Stimulated activated CD4-positive, alpha-beta T cell treated with anti-CD3 and anti-CD28 coated beads, Interleukin-12 subunit alpha, Interleukin-12 subunit beta, amount 100 ng/mL, for 48 hours (primary cell): ENCODE measurements around the gene BRD4.

Experiments
- DNase-seq, 3 donors: peaks; one replicate each; pipeline ENCODE4 v3.0.0-alpha.2; 2020; ENCODE audit warnings: low read depth in 2 of 3, low spot score in 1 of 3

BRD4 gene

DNA sequence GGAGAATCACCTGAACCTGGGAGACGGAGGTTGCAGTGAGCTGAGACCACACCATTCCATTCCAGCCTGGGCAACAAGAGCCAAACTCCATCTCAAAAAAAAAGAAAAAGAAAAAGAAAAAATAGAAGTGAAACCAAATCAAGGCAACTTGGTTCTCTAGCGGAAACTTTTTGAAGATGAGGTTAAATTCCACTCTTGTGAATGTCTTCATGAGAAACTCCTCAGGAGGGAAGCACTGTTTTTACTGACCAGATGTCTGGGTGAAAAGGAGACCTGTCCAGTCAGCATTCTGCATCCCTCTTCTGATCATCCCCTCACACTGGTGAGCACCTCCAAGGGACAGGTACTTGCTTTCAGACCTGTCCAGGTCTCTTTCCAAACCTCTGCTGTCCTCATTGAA lies 15.8 kb downstream of the BRD4 start:
- DNase-seq = no peak

- no peak for DNase-seq
These were observed 17.2 kb downstream of the BRD4 start for GRCh38 chr19:15315101-15315500.

- DNase-seq = no peak
These were observed 18.6 kb downstream of the BRD4 start for GRCh38 chr19:15313649-15314279.

- no peak for DNase-seq
These were observed 25.2 kb downstream of the BRD4 start for GRCh38 chr19:15307169-15307568.

DNA sequence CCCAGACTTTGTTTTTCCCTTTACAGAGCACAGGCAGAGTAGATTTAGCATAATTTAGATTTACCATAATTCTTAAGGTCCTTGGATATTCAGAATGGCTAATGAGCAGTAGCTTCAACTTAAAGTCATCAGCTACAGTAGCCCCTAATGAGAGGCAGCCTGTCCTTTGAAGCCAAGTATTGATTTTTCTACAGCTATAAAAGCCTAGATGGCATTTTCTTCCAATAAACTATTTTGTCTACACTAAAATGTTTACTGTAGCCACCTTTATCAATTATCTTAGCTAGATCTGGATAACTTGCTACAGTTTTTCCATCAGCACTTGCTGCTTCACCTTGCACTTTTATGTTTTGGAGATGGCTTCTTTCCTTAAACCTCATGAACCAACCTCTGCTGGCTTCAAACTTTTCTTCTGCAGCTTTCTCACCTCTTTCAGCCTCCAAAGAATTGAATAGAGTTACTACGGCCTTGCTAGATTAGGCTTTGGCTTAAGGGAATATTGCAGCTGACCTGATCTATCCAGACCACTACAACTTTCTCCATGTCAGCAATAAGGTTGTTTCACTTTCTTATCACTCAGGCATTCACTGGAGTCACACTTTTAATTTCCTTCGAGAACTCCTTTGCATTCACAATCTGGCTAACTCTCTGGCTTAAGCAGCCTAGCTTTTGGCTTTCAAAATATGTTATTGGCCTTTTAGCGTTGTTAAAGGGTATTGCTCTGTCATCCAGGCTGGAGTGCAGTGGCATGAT lies 26.6 kb downstream of the BRD4 start:
- no peak for DNase-seq

GRCh38 chr19:15304140-15304705 lies 28.1 kb downstream of the BRD4 start:
- DNase-seq = peak in 2 of 3 donors; percentile 15 to 34

GRCh38 chr19:15303105-15303780 lies 29.1 kb downstream of the BRD4 start:
- DNase-seq = no peak

DNA sequence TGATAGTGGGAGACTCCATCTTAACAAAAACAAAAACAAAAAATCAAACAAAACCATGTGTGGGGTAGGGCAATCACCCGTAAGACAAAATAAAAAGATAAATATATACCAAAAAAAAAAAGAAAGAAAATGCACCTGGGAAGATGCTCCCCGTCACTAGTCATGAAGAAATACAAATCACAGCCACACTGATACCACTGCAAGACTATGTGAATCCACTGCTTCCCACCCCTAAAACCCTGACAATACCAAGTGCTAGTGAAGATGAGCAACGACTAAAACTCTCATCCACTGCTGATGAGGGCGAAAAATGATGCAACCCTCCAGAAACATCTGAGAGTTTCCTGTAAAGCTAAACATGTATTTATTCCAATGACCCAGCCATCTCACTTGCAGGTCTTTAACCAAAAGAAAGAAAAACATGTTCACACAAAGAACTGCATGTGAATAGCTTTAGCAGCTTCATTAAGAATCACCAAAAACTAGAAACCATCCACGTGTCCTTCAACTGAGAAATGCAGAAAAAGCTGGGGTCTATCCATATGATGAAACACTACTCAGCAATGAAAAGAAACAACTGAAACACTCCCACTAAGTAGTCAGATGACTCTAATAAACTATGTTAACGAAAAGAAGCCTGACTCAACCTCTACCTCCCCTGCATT lies 31.7 kb downstream of the BRD4 start:
- no peak for DNase-seq

GRCh38 chr19:15299568-15300409 lies 32.5 kb downstream of the BRD4 start:
- DNase-seq = no peak

DNA sequence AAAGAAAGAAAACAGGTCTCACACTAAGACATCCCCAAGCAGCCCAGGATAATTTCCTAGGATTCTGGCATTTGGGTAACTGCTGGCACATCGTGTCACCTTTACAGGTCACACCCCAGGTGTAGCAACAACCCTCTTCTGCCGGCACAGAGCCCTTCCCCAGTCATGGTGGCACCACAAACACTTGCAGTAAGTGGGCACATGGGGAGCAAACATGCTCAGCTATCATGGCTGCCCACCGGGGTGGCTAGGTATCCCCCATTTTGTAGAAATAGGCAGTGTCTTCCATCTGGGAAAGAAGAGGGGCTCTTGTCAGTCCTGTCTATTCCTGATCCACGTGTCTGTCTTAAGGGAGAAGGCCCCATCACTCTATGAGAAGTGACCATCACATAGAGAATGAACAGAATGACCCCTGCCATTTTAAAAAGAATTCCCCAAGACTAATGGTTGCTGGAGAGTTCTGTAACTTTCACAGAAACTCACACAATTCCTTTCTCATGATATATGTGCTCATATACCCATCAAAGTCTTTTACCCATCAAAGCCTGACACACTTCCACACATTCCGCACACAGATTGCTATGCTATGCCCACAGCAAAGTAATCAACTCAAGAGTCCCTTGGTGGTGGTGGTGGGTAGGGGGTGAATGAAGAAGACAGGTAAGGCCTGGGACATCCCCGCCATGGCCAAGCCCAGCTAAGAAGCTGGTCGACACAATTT lies 33.3 kb downstream of the BRD4 start:
- DNase-seq = no peak

DNA sequence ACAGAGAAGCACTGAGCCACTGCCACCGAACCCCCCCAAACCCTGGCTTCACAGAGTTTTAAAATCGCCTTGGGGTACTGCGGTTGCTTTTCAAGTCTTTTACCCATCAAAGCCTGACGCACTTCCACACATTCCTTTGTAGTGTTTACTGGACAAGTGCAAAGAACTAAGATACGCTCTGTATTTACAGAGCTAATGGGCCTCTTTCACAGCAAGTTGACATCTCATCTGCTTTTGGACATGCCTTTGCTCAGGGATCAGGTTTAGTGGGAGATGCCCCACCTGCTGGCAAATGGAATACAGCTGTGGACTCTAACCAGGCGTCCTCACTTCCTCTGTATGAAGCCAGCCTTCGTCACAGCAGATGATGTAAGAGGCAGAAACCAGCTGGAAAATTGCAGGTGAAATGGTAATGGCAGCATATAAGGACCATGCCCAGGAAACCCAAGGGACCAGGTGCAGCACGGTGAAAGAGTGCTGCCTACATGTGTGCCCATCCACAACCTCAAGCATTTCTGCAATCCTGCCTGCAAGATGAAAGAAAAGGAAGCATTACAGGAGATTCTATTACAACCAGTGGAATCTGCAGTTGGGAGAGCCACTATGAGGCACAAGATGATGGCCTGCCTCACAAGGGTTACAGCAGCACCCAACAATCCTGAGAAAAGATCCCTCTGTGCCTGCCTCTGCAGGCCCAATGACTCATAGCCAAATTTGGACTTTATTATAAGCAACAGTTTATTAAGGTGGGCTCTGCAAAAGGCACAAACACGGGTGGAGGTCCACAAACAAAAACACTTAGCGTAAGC lies 34.7 kb downstream of the BRD4 start:
- DNase-seq = no peak

DNA sequence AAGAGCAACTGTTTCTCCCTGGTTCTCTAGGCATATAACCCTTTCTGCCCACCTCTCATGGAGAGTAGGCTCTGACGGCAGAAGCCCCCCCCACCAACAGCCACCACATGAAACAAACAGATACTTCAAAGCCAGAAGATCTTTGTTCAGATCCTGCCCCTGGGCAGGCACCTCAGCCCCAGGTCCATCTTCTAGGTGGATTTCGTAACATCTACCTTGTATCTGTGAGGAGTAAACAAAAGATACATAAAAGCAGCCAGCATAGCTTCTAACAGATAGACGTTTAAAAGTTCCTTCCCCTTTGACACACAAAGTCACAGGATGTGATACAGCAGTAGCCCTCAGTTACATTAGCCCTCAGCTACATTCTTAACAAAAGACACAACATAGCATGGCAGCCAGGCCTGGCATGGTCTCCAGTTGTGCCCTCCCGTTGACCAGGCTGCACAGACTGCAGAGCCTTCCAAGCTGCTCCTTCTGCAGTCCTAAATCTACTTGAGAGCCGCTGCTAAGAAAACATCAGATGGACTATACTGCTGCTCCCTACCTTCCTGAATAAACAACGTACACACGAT lies 35.4 kb downstream of the BRD4 start:
- DNase-seq = no peak

- DNase-seq = no peak
These were observed 36.0 kb downstream of the BRD4 start for GRCh38 chr19:15296353-15296752.

DNA sequence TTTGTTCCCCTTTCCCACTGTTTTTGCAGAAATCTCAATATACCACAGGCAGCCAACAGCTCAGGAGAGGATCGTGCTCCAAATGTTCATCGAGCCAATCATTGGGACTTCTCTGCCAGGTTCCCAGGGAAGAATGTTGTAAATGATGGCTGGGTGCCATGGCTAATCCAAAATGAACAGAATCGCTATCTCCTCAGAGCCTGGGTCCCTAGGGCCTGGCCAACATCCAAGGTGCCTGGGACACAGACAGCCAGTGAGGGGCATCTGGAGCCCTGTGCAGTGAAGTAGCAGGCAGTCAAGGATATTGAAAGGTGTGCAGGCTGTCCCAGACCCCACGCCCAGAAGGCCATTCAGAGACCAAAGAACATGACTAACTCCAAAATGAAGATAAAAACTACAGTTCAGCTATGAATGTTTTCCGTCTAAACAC lies 37.8 kb downstream of the BRD4 start:
- DNase-seq = no peak

- DNase-seq = no peak
These were observed 38.4 kb downstream of the BRD4 start for GRCh38 chr19:15293781-15294491.

DNA sequence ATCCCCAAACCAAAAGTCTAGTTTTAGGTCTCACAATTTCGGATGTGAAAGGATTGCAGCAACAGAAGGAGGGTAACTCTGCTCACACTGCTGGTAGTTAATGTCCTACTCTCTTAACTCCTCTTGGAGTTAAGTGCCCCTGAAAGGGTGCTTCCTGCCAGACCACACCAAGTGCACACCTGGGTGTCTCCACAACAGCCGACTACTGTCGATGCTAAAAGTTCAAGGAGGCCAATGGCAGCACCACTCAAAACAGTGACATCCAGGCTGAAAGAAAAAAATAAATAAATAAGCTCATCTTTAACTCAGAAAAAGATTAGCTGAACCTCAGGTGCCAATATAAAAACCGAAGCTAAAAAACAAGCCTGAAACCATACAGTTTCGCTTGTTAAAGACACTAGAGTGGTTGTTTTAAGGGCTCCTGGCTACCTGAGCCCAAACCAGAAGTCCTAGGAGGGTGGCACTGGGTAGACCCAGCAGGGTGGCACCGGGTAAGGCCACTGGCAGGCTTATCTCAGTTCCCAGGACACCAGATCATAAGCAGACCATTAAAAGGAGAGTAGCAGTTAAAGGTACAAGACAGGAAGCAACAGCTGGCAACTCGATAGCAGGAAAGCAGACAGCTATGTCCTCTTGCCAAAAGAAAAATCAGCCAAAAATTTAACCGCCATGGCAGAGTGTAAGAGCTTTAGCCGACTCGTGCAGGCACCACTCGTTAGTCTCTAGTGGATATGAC lies 39.3 kb downstream of the BRD4 start:
- no peak for DNase-seq

DNA sequence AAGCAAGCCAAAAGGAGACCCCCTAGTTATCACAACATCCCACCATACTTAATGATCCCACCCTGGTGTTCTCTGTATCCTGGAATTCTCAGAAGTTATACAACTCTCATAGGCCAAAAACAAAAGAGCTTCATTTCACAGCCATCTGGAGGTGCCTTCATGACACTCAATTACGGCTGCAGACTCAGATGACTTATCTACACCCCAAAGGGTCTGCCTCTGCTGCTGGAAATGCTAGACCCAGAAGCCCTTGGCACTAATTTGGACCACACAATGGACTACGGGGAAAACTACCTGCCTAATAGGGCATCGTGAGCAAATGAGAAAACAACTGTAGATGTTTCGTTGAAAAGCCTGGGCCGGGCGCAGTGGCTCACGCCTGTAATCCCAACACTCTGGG lies 40.2 kb downstream of the BRD4 start:
- no peak for DNase-seq
